Colonic mucosa (tissue), 4 donors: ENCODE data around the gene PRKCH. TPM values are rescaled to one million over a fixed set of nuclear protein-coding genes. Genes with fewer than 3 reads are reported as not detected.
"Not testable (repeated sequence)": the region's sequence is repeated elsewhere in the genome, so short reads cannot be mapped to it uniquely, and the experiment has no call there.

Experiments used
- DNase-seq: peaks from one replicate; pipeline ENCODE4 v3.0.0-alpha.2; 2020
- H3K27ac ChIP-seq: fragments of 200-600 bp; one replicate; pipeline ENCODE4 v1.8.0; 2021
- H3K27me3 ChIP-seq: fragments of 200-600 bp; one replicate; pipeline ENCODE4 v1.8.0; 2021
- H3K36me3 ChIP-seq: fragments of 200-600 bp; one replicate; pipeline ENCODE4 v1.8.0; 2021
- H3K4me1 ChIP-seq: fragments of 200-600 bp; one replicate; pipeline ENCODE4 v1.8.0; 2021; ENCODE audit warnings: mild to moderate bottlenecking
- H3K4me3 ChIP-seq: fragments of 200-600 bp; one replicate; pipeline ENCODE4 v1.8.0; 2021
- H3K9ac ChIP-seq, 2 donors: one replicate each; pipeline ENCODE4 v1.7.0; 2013; ENCODE audit warnings: control low read depth in 2 of 2, low read depth in 2 of 2, low read length in 2 of 2
- H3K9me3 ChIP-seq: fragments of 200-600 bp; one replicate; pipeline ENCODE4 v1.8.0; 2021
- CTCF ChIP-seq: fragments of 200-600 bp; IDR thresholded peaks from one replicate; pipeline ENCODE4 v1.8.0; 2022; ENCODE audit warnings: antibody characterized with exemption, mild to moderate bottlenecking
- intact Hi-C: fragments of 100-400 bp; cut with DNase I; formaldehyde crosslinking; loops from one replicate; pipeline ENCODE4 v1.14.1; 2022
- total RNA-seq, 2 donors: library from RNA; stranded (reverse); fragmentation: NEBNext Ultra II Directional in 1 of 2; extraction: Animal tissue kit (Norgen Biotek cat#: 25700) in 1 of 2; gene quantifications; one replicate each; pipeline ENCODE4 v1.2.1, GENCODE V29; 2021
- donor health status: healthy.
- donor health status: DM: no; HTN: no; CAD: no.
- donor health status: DM: no; HTN: no; CAD: no.

PRKCH gene
- total RNA-seq, 2 donors from 2014 or later, result 11.4 to 11.5 TPM

- H3K36me3 ChIP-seq, result no peaks in the 10 kb centered on the region
- no peaks in the 10 kb centered on the region for H3K9me3 ChIP-seq
- intact Hi-C loops, result loop anchor here (5.0 kb wide), 1 partner anchor 269 kb away; no protein-coding TSS in a partner anchor
- TF ChIP-seq CTCF, result no peak
- H3K9ac ChIP-seq, result no peak overlapping the region
- no peak for DNase-seq
- no peaks in the 10 kb centered on the region for H3K27me3 ChIP-seq
- H3K4me1 ChIP-seq, result peaks cover 10% of the 10 kb centered on the region
- no peak overlapping the region for H3K4me3 ChIP-seq
- H3K27ac ChIP-seq, result no peak overlapping the region
These were observed 142.4 kb downstream of the PRKCH start for GRCh38 chr14:61463664-61464285.

- not testable (repeated sequence) for H3K36me3 ChIP-seq, H3K27me3 ChIP-seq, H3K9ac ChIP-seq, H3K27ac ChIP-seq, DNase-seq, H3K4me3 ChIP-seq, H3K9me3 ChIP-seq
- peaks cover 10% of the 10 kb centered on the region for H3K4me1 ChIP-seq
- intact Hi-C loops, result loop anchor here (5.0 kb wide), 1 partner anchor 268 kb away; no protein-coding TSS in a partner anchor
These were observed 143.4 kb downstream of the PRKCH start for GRCh38 chr14:61464539-61465320.

- Histone ChIP-seq H3K4me3 (no peak overlapping the region), H3K27ac (no peak overlapping the region), H3K27me3 (no peaks in the 10 kb centered on the region), H3K4me1 (peaks cover 10% of the 10 kb centered on the region), H3K36me3 (no peaks in the 10 kb centered on the region), H3K9me3 (no peaks in the 10 kb centered on the region), H3K9ac (no peak overlapping the region)
- TF ChIP-seq CTCF, result no peak
- intact Hi-C loops, result no loop called here
- DNase-seq, result peak; percentile 16
These were observed 145.0 kb downstream of the PRKCH start for GRCh38 chr14:61466249-61466904.

- H3K27ac ChIP-seq, result no peak overlapping the region
- H3K9ac ChIP-seq, result no peak overlapping the region
- H3K9me3 ChIP-seq, result no peaks in the 10 kb centered on the region
- peaks cover 9% of the 10 kb centered on the region for H3K4me1 ChIP-seq
- H3K4me3 ChIP-seq, result no peak overlapping the region
- TF ChIP-seq CTCF, result no peak
- H3K27me3 ChIP-seq, result no peaks in the 10 kb centered on the region
- intact Hi-C loops, result no loop called here
- H3K36me3 ChIP-seq, result no peaks in the 10 kb centered on the region
- no peak for DNase-seq
These were observed 145.5 kb downstream of the PRKCH start for GRCh38 chr14:61466905-61467280.

- H3K9me3 ChIP-seq, result no peaks in the 10 kb centered on the region
- intact Hi-C loops, result no loop called here
These were observed 145.9 kb downstream of the PRKCH start for GRCh38 chr14:61467296-61467695.

More at GRCh38 chr14:61467296-61467695, 145.9 kb downstream of the PRKCH start:
- Histone ChIP-seq H3K9ac (no peak overlapping the region), H3K36me3 (no peaks in the 10 kb centered on the region), H3K27ac (no peak overlapping the region), H3K4me3 (no peak overlapping the region), H3K4me1 (peaks cover 5% of the 10 kb centered on the region), H3K27me3 (no peaks in the 10 kb centered on the region)
- DNase-seq, result peak; percentile 16
- no peak for TF ChIP-seq CTCF
